Subcutaneous abdominal adipose tissue (tissue), 5 donors: Measurements from ENCODE around the gene C19orf47.
A peak's percentile ranks its signal among the peaks of the same experiment; 100 is the strongest.

ENCODE experiments used
- H3K27ac ChIP-seq: one replicate; pipeline ENCODE4 v1.7.0; 2013; ENCODE audit warnings: low read depth, mild to moderate bottlenecking, inconsistent platforms, low read length, moderate library complexity
- H3K27me3 ChIP-seq, 5 donors: one replicate each; pipeline ENCODE4 v1.7.0; 2013; ENCODE audit warnings: low read length in 5 of 5, inconsistent platforms in 1 of 5; ENCODE audit not compliant: control insufficient read depth in 5 of 5, insufficient read depth in 4 of 5
- H3K36me3 ChIP-seq, 5 donors: one replicate each; pipeline ENCODE4 v1.7.0; 2013; ENCODE audit warnings: low read length in 5 of 5; ENCODE audit not compliant: control insufficient read depth in 5 of 5, insufficient read depth in 5 of 5
- H3K4me1 ChIP-seq, 5 donors: one replicate each; pipeline ENCODE4 v1.7.0; 2013; ENCODE audit warnings: low read length in 5 of 5, mild to moderate bottlenecking in 3 of 5, moderate library complexity in 1 of 5; ENCODE audit not compliant: control insufficient read depth in 5 of 5, insufficient read depth in 5 of 5
- H3K4me3 ChIP-seq, 5 donors: one replicate each; pipeline ENCODE4 v1.7.0; 2013; ENCODE audit warnings: low read length in 5 of 5, low read depth in 1 of 5
- H3K9ac ChIP-seq, 5 donors: one replicate each; pipeline ENCODE4 v1.7.0; 2013; ENCODE audit warnings: low read length in 5 of 5, mild to moderate bottlenecking in 4 of 5, moderate library complexity in 3 of 5
- H3K9me3 ChIP-seq, 5 donors: one replicate each; pipeline ENCODE4 v1.7.0; 2013; ENCODE audit warnings: low read length in 5 of 5; ENCODE audit not compliant: control insufficient read depth in 5 of 5
- donor health status: healthy.
- donor health status: healthy.
- donor health status: healthy.
- donor health status: healthy.
- donor health status: healthy.

C19orf47 gene, protein sequence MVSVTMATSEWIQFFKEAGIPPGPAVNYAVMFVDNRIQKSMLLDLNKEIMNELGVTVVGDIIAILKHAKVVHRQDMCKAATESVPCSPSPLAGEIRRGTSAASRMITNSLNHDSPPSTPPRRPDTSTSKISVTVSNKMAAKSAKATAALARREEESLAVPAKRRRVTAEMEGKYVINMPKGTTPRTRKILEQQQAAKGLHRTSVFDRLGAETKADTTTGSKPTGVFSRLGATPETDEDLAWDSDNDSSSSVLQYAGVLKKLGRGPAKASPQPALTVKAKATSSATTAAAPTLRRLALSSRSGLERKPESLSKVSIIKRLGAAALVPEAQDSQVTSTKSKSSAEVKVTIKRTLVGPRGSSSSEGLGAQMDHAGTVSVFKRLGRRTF

DNA sequence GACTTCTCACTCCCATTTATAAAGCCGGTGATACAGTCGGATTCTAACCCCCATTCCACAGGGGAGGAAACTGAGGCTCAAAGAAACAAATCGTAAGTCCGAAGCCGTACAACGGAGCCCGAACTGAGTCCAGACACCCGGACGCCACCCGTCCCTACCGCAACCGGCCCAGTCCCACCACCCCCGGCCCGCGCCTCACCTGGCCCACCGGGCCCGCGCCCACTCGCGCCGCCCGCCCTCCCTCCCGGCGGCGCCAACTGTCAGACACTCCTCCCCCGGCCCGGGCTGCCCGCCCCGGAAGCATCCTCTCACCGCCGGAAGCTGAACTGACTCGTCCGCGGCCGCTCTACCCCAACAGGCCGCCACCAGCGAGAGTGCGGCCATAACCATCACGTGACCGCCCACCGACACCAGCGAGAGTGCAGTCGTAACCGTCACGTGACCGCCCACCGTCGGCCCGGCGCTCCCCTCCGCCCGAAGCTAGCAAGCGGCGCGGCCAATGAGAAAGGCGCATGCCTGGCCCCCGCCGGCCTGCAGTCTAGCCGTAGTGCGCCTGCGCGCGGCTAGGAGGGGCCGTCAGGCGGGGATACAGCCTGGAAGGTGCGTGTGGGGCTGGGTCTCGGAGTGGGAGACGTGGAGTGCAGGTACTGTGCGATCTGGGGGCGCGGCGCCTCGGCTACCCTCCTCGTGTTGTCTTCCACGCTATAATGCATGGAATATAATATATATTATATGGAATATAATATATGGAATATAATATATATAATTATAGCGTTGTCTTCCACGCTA, at the start of gene C19orf47, which contains the start of gene PLD3:
Gene C19orf47 (minus strand): TSS at position 273 of the 789 bp plus-strand sequence. CDS start 6,540 bp downstream, outside the sequence.
Gene PLD3 (plus strand): TSS at position 571 of the 789 bp plus-strand sequence. CDS start 17,789 bp downstream, outside the sequence.
- H3K4me1 ChIP-seq: peaks cover 2 to 26% (median 20%) of the 10 kb centered on the region in 5 donors
- H3K27me3 ChIP-seq: no peaks in the 10 kb centered on the region
- H3K36me3 ChIP-seq: peaks cover 0 to 3% (median 2%) of the 10 kb centered on the region in 5 donors
- no peaks in the 10 kb centered on the region for H3K9me3 ChIP-seq
- H3K27ac ChIP-seq: peak within 1 kb of the TSS; percentile 62
- H3K4me3 ChIP-seq: peak within 1 kb of the TSS; percentile 69 to 95 (median 89)
- peak within 1 kb of the TSS; percentile 68 to 93 (median 86) for H3K9ac ChIP-seq

DNA sequence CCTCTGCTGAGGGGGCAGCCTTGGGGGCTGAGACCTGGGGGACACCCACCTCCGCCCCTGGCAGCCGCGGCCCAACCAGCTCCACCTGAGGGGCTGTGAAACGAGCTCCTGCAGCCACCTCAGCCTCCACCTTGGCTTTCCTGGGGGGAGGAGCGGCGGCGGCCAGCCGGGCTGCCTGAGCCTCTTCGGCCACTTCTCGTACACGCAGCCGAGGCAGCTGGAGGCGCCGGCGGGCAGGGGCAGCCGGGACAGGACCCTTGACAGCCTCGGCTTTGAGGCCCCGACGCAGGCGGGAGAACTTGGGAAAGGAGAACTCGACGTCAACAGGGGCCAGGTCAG, 49.3 kb upstream of the C19orf47 start:
- no peaks in the 10 kb centered on the region for H3K27me3 ChIP-seq
- peaks cover 0 to 9% (median 5%) of the 10 kb centered on the region in 5 donors for H3K4me1 ChIP-seq
- no peak overlapping the region for H3K9ac ChIP-seq
- H3K36me3 ChIP-seq: peaks cover 0 to 6% (median 0%) of the 10 kb centered on the region in 5 donors
- H3K9me3 ChIP-seq: no peaks in the 10 kb centered on the region
- no peak overlapping the region for H3K4me3 ChIP-seq
- H3K27ac ChIP-seq: no peak overlapping the region

- Histone ChIP-seq H3K4me1 (peaks cover 0 to 9% (median 5%) of the 10 kb centered on the region in 5 donors), H3K27ac (no peak overlapping the region), H3K9me3 (no peaks in the 10 kb centered on the region), H3K9ac (no peak overlapping the region), H3K27me3 (no peaks in the 10 kb centered on the region), H3K36me3 (peaks cover 0 to 6% (median 0%) of the 10 kb centered on the region in 5 donors), H3K4me3 (no peak overlapping the region)
Measured at GRCh38 chr19:40396886-40397567, 48.8 kb upstream of the C19orf47 start.

- H3K4me1 ChIP-seq: peaks cover 0 to 9% (median 5%) of the 10 kb centered on the region in 5 donors
- no peak overlapping the region for H3K27ac ChIP-seq
- peaks cover 0 to 6% (median 0%) of the 10 kb centered on the region in 5 donors for H3K36me3 ChIP-seq
- no peak overlapping the region for H3K9ac ChIP-seq
- H3K9me3 ChIP-seq: no peaks in the 10 kb centered on the region
- H3K4me3 ChIP-seq: no peak overlapping the region
- no peaks in the 10 kb centered on the region for H3K27me3 ChIP-seq
Measured at GRCh38 chr19:40395956-40396355, 47.8 kb upstream of the C19orf47 start.

GRCh38 chr19:40394816-40395210, 46.6 kb upstream of the C19orf47 start:
- H3K4me1 ChIP-seq: peaks cover 0 to 5% (median 0%) of the 10 kb centered on the region in 5 donors
- no peaks in the 10 kb centered on the region for H3K27me3 ChIP-seq
- H3K9me3 ChIP-seq: no peaks in the 10 kb centered on the region
- H3K27ac ChIP-seq: no peak overlapping the region
- no peak overlapping the region for H3K4me3 ChIP-seq
- H3K36me3 ChIP-seq: peaks cover 0 to 6% (median 0%) of the 10 kb centered on the region in 5 donors
- H3K9ac ChIP-seq: no peak overlapping the region

DNA sequence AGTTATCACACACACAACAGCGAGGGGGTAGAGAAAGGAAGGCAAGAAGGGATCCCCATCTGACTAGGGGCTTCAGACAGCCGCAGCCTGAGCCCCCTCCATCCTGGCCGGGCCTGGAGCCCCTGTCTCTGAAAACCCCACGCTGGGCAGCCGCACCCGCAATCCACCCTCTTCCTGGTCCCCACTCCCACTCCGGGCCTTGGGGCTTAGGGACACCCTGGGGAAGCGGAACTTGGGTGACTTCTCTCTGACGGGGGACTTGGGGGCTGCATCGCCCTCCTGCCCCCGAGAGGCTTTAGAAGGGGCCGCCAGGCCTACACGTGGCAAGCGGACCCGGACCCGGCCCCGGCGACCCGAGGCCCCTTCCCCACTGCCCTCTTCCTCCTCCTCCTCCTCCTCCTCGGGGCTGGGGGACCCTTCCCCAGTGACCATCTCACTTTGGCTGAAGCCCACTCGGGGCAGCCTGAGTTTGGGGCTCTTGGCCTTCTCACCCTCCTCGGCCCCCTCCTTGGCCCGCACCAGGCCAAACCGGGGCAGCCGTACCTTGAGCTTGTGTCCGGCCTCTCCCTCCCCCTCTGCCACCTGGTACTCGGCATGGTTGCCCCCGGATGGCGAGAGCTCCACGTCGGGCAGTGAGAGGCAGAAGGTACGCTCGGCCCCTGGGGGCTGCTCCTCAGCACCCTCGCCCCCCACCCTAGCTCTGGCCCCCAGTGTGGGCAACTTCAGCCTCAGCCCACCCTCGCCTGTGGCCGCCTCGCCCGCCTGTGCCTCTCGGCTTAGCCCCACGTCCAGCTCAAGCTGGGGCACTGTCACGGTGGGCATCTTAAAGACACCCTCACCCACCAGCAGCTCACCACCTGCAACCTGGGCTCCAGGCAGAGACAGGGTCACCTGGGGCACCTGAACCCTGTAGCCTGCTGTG, 46.0 kb upstream of the C19orf47 start:
- H3K27me3 ChIP-seq: no peaks in the 10 kb centered on the region
- H3K27ac ChIP-seq: no peak overlapping the region
- H3K4me1 ChIP-seq: peaks cover 0 to 5% (median 0%) of the 10 kb centered on the region in 5 donors
- no peak overlapping the region for H3K4me3 ChIP-seq
- H3K36me3 ChIP-seq: peaks cover 0 to 6% (median 0%) of the 10 kb centered on the region in 5 donors
- no peak overlapping the region for H3K9ac ChIP-seq
- H3K9me3 ChIP-seq: no peaks in the 10 kb centered on the region

- H3K27ac ChIP-seq: no peak overlapping the region
- H3K9ac ChIP-seq: no peak overlapping the region
- H3K9me3 ChIP-seq: no peaks in the 10 kb centered on the region
- H3K4me1 ChIP-seq: peaks cover 0 to 4% (median 0%) of the 10 kb centered on the region in 5 donors
- peaks cover 0 to 6% (median 0%) of the 10 kb centered on the region in 5 donors for H3K36me3 ChIP-seq
- no peak overlapping the region for H3K4me3 ChIP-seq
- H3K27me3 ChIP-seq: no peaks in the 10 kb centered on the region
Measured at GRCh38 chr19:40392894-40393517, 44.8 kb upstream of the C19orf47 start.

DNA sequence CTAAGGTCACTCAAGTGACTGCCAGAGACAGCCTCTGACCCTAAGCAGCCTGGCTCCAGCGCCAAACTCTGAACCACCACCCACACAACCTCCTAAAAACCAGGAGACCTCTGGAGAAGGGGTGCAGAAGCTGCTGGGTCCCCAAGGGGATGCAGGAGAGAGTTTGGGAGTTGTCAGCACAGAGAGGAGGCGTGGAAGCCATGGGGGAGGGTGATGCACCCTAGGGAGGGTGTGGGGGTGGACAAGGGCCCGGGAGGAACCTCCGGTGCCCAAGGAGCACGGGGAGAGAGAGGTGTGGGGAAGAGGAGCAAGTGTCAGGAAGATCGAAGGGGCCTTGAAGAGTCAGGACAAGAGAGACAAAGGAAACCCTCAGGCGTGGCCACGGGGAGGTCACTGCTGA, 43.9 kb upstream of the C19orf47 start:
- H3K9me3 ChIP-seq: no peaks in the 10 kb centered on the region
- H3K9ac ChIP-seq: no peak overlapping the region
- H3K4me3 ChIP-seq: no peak overlapping the region
- peaks cover 0 to 4% (median 0%) of the 10 kb centered on the region in 5 donors for H3K4me1 ChIP-seq
- no peak overlapping the region for H3K27ac ChIP-seq
- H3K27me3 ChIP-seq: no peaks in the 10 kb centered on the region
- no peaks in the 10 kb centered on the region for H3K36me3 ChIP-seq
